ENCODE measurements around the gene SLC6A4.

GRCh38 chr17:30236766-30237165 lies 1.3 kb upstream of the SLC6A4 start:
- TF ChIP-seq, protein P1, sequence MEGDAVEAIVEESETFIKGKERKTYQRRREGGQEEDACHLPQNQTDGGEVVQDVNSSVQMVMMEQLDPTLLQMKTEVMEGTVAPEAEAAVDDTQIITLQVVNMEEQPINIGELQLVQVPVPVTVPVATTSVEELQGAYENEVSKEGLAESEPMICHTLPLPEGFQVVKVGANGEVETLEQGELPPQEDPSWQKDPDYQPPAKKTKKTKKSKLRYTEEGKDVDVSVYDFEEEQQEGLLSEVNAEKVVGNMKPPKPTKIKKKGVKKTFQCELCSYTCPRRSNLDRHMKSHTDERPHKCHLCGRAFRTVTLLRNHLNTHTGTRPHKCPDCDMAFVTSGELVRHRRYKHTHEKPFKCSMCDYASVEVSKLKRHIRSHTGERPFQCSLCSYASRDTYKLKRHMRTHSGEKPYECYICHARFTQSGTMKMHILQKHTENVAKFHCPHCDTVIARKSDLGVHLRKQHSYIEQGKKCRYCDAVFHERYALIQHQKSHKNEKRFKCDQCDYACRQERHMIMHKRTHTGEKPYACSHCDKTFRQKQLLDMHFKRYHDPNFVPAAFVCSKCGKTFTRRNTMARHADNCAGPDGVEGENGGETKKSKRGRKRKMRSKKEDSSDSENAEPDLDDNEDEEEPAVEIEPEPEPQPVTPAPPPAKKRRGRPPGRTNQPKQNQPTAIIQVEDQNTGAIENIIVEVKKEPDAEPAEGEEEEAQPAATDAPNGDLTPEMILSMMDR (IDR thresholded peaks at IDR 0.05): peak; percentile 33 to 59 (median 46)
- no peak for TF ChIP-seq POLR2A (IDR thresholded peaks at IDR 0.05; ENCODE audit: low read depth)
- no peak for TF ChIP-seq EP300 (IDR thresholded peaks at IDR 0.05)
